Esophagus (tissue), 2 donors: ENCODE results near the gene OR13D1. TPM values are rescaled to one million over a fixed set of nuclear protein-coding genes. Genes with fewer than 3 reads are reported as not detected.

ENCODE experiments used
- H3K27ac ChIP-seq, 2 donors: one replicate each; pipeline ENCODE4 v1.5.1; 2013; ENCODE audit warnings: low read depth in 2 of 2, mild to moderate bottlenecking in 2 of 2, inconsistent platforms in 1 of 2, low read length in 1 of 2, moderate library complexity in 1 of 2
- H3K27me3 ChIP-seq, 2 donors: one replicate each; pipeline ENCODE4 v1.6.1; 2013; ENCODE audit warnings: low read length in 2 of 2, control low read depth in 1 of 2, mild to moderate bottlenecking in 1 of 2; ENCODE audit not compliant: insufficient read depth in 2 of 2, control insufficient read depth in 1 of 2
- H3K36me3 ChIP-seq, 2 donors: one replicate each; pipeline ENCODE4 v1.6.1; 2013; ENCODE audit warnings: low read length in 1 of 2; ENCODE audit not compliant: control insufficient read depth in 2 of 2, insufficient read depth in 2 of 2
- H3K4me1 ChIP-seq, 2 donors: one replicate each; pipeline ENCODE4 v1.6.1; 2013; ENCODE audit warnings: low read length in 1 of 2; ENCODE audit not compliant: control insufficient read depth in 2 of 2, insufficient read depth in 2 of 2
- H3K4me3 ChIP-seq, 2 donors: one replicate each; pipeline ENCODE4 v1.5.1; 2013; ENCODE audit warnings: low read length in 2 of 2, mild to moderate bottlenecking in 2 of 2, low read depth in 1 of 2, moderate library complexity in 1 of 2
- H3K9me3 ChIP-seq, 2 donors: one replicate each; pipeline ENCODE4 v1.6.1; 2013; ENCODE audit warnings: mild to moderate bottlenecking in 2 of 2, low read depth in 1 of 2, low read length in 1 of 2, moderate library complexity in 1 of 2; ENCODE audit not compliant: control insufficient read depth in 2 of 2, insufficient read depth in 1 of 2
- WGBS, 2 donors: extraction: QIAGEN DNeasy Blood & Tissue Kit; methylation state at CpG; one replicate each; pipeline ENCODE4 v1.1.7; 2013; 5-methylcytosine and 5-hydroxymethylcytosine counted together
- polyA plus RNA-seq, 2 donors: library from polyadenylated mRNA; stranded (reverse); fragments of 200-250 nt; gene quantifications; one replicate each; pipeline ENCODE4 v1.2.3, GENCODE V29; 2013
- donor health status: healthy with polysubstance abuse.
- donor health status: Bipolar disorder and iron deficiency.

Gene OR13D1
- polyA plus RNA-seq, 2 donors = not detected

GRCh38 chr9:104740621-104741020 is 46.3 kb downstream of the OR13D1 start:
- H3K9me3 ChIP-seq = no peaks in the 10 kb centered on the region
- no peak overlapping the region for H3K4me3 ChIP-seq
- H3K4me1 ChIP-seq = no peaks in the 10 kb centered on the region
- H3K36me3 ChIP-seq = no peaks in the 10 kb centered on the region
- 24 to 38% methylated on average over 1 of the region's 1 CpG for WGBS, 2 donors
- no peak overlapping the region for H3K27ac ChIP-seq
- no peaks in the 10 kb centered on the region for H3K27me3 ChIP-seq

DNA sequence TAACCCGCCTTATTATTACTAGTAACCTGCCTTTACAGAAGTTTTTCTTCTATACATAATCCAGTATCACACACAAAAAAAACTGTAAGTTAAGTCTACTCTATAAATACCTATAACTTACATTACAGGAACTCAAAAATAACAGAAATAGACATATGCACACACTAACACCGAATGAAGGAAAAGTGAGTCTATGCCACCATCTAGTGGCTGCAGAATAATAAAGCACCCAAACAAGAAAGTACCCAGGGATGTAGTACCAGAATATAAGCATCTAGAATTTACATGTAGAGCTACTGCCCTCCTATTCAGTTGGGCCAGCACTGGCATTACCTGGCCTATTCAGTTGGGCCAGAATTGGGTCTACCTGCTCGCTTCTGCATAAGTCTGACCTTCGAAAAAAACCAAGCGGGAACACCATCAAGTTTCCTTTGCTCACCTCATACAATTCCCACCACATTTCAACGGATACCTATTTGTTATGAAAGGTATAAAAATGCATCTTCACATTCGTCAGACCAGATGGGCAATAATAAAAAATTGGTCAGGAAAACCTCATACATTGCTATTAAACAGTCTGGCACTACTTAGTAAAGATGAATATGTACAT is 49.2 kb downstream of the OR13D1 start:
- Histone ChIP-seq H3K27ac (no peak overlapping the region), H3K9me3 (no peaks in the 10 kb centered on the region), H3K36me3 (no peaks in the 10 kb centered on the region), H3K4me1 (no peaks in the 10 kb centered on the region), H3K4me3 (no peak overlapping the region), H3K27me3 (no peaks in the 10 kb centered on the region)
- WGBS, 2 donors = 31 to 37% methylated on average over 7 of the region's 7 CpGs

Other genes starting within 250 kb of the OR13D1 start
- not detected for gene OR13F1, start 190.3 kb upstream of the OR13D1 start, polyA plus RNA-seq
- gene OR13C4, start 167.3 kb upstream of the OR13D1 start, polyA plus RNA-seq = not detected
- not detected for gene OR13C3, start 157.7 kb upstream of the OR13D1 start, polyA plus RNA-seq
- not detected for gene OR13C8, start 125.3 kb upstream of the OR13D1 start, polyA plus RNA-seq
- not detected for gene OR13C5, start 95.1 kb upstream of the OR13D1 start, polyA plus RNA-seq
- gene OR13C2, start 88.9 kb upstream of the OR13D1 start, polyA plus RNA-seq = not detected
- not detected for gene OR13C9, start 76.3 kb upstream of the OR13D1 start, polyA plus RNA-seq
- 10 to 100 TPM; 12.6 to 28.9 TPM for gene NIPSNAP3A, start 53.2 kb downstream of the OR13D1 start, polyA plus RNA-seq
- under 1 TPM; 0.77 to 0.87 TPM for gene NIPSNAP3B, start 69.6 kb downstream of the OR13D1 start, polyA plus RNA-seq
- gene ABCA1, start 233.6 kb downstream of the OR13D1 start, polyA plus RNA-seq = 1 to 10 TPM; 2.7 to 2.9 TPM